Thymus (tissue), 11 donors: Measurements from ENCODE around the gene TMC2. TPM values are rescaled to one million over a fixed set of nuclear protein-coding genes. Genes with fewer than 3 reads are reported as not detected.

Experiments used
- DNase-seq, 9 donors: peaks; one replicate each; pipeline ENCODE4 v3.0.0-alpha.2; 2013; ENCODE audit warnings: low spot score in 9 of 9, low read depth in 6 of 9, missing footprints in 1 of 9
- H3K27ac ChIP-seq, 2 donors: one replicate each; pipeline ENCODE4 v1.5.1; 2013; ENCODE audit warnings: control low read depth in 1 of 2, low read depth in 1 of 2, low read length in 1 of 2, mild to moderate bottlenecking in 1 of 2, moderate library complexity in 1 of 2
- H3K27me3 ChIP-seq, 2 donors: one replicate each; pipeline ENCODE4 v1.5.1; 2013; ENCODE audit warnings: low read length in 1 of 2; ENCODE audit not compliant: control insufficient read depth in 2 of 2, insufficient read depth in 1 of 2
- H3K36me3 ChIP-seq, 2 donors: one replicate each; pipeline ENCODE4 v1.5.1; 2013; ENCODE audit warnings: low read length in 1 of 2, mild to moderate bottlenecking in 1 of 2, moderate library complexity in 1 of 2; ENCODE audit not compliant: control insufficient read depth in 2 of 2, insufficient read depth in 2 of 2
- H3K4me1 ChIP-seq, 2 donors: one replicate each; pipeline ENCODE4 v1.5.1; 2013; ENCODE audit warnings: low read length in 2 of 2; ENCODE audit not compliant: control insufficient read depth in 2 of 2, insufficient read depth in 2 of 2
- H3K4me3 ChIP-seq, 2 donors: one replicate each; pipeline ENCODE4 v1.5.1; 2013; ENCODE audit warnings: low read length in 2 of 2, control low read depth in 1 of 2, mild to moderate bottlenecking in 1 of 2
- H3K9me3 ChIP-seq, 2 donors: one replicate each; pipeline ENCODE4 v1.5.1; 2013; ENCODE audit warnings: low read length in 1 of 2, mild to moderate bottlenecking in 1 of 2; ENCODE audit not compliant: control insufficient read depth in 2 of 2, insufficient read depth in 1 of 2
- WGBS: extraction: QIAGEN DNeasy Blood & Tissue Kit; methylation state at CpG from one replicate; pipeline ENCODE4 v1.1.7; 2013; 5-methylcytosine and 5-hydroxymethylcytosine counted together
- polyA plus RNA-seq: library from polyadenylated mRNA; stranded (reverse); fragments of 200-250 nt; gene quantifications from one replicate; pipeline ENCODE4 v1.2.3, GENCODE V29; 2013
- total RNA-seq: library from RNA; stranded (reverse); fragments of 120-200 nt; gene quantifications from one replicate; pipeline ENCODE4 v1.2.4, GENCODE V29; 2013
- donor health status: healthy.

The TMC2 gene
- total and polyA plus RNA-seq, 2 donors: 0.05 TPM; not detected in 1

GRCh38 chr20:2596673-2597279 is 60.4 kb downstream of the TMC2 start:
- H3K27me3 ChIP-seq: no peaks in the 10 kb centered on the region
- 69% methylated on average over 8 of the region's 8 CpGs for WGBS
- H3K4me1 ChIP-seq: no peaks in the 10 kb centered on the region
- no peak overlapping the region for H3K4me3 ChIP-seq
- no peaks in the 10 kb centered on the region for H3K36me3 ChIP-seq
- no peak overlapping the region for H3K27ac ChIP-seq
- H3K9me3 ChIP-seq: no peaks in the 10 kb centered on the region
- no peak for DNase-seq

- H3K27me3 ChIP-seq: no peaks in the 10 kb centered on the region
- H3K9me3 ChIP-seq: no peaks in the 10 kb centered on the region
- WGBS: 61% methylated on average over 5 of the region's 5 CpGs
- H3K27ac ChIP-seq: no peak overlapping the region
- no peak for DNase-seq
- H3K4me3 ChIP-seq: no peak overlapping the region
- H3K36me3 ChIP-seq: no peaks in the 10 kb centered on the region
- H3K4me1 ChIP-seq: no peaks in the 10 kb centered on the region
Observed at GRCh38 chr20:2599288-2600006, 63.1 kb downstream of the TMC2 start.

GRCh38 chr20:2602046-2602735 is 65.8 kb downstream of the TMC2 start:
- Histone ChIP-seq H3K27me3 (no peaks in the 10 kb centered on the region), H3K4me1 (no peaks in the 10 kb centered on the region), H3K36me3 (no peaks in the 10 kb centered on the region), H3K9me3 (no peaks in the 10 kb centered on the region), H3K27ac (no peak overlapping the region), H3K4me3 (no peak overlapping the region)
- DNase-seq: no peak
- 84% methylated on average over 9 of the region's 9 CpGs for WGBS

GRCh38 chr20:2602746-2603145 is 66.4 kb downstream of the TMC2 start:
- H3K36me3 ChIP-seq: no peaks in the 10 kb centered on the region
- no peaks in the 10 kb centered on the region for H3K9me3 ChIP-seq
- H3K27me3 ChIP-seq: no peaks in the 10 kb centered on the region
- H3K4me3 ChIP-seq: no peak overlapping the region
- no peak overlapping the region for H3K27ac ChIP-seq
- DNase-seq: no peak
- 95% methylated on average over 4 of the region's 4 CpGs for WGBS
- H3K4me1 ChIP-seq: no peaks in the 10 kb centered on the region

- no peaks in the 10 kb centered on the region for H3K4me1 ChIP-seq
- no peak overlapping the region for H3K27ac ChIP-seq
- 81% methylated on average over 7 of the region's 7 CpGs for WGBS
- DNase-seq: no peak
- H3K27me3 ChIP-seq: no peaks in the 10 kb centered on the region
- no peaks in the 10 kb centered on the region for H3K36me3 ChIP-seq
- no peaks in the 10 kb centered on the region for H3K9me3 ChIP-seq
- H3K4me3 ChIP-seq: no peak overlapping the region
Observed at GRCh38 chr20:2603816-2604505, 67.6 kb downstream of the TMC2 start.

GRCh38 chr20:2604506-2604835 is 68.1 kb downstream of the TMC2 start:
- no peak overlapping the region for H3K27ac ChIP-seq
- no peak overlapping the region for H3K4me3 ChIP-seq
- no peaks in the 10 kb centered on the region for H3K36me3 ChIP-seq
- no peak for DNase-seq
- WGBS: 90% methylated on average over 3 of the region's 3 CpGs
- H3K27me3 ChIP-seq: no peaks in the 10 kb centered on the region
- H3K9me3 ChIP-seq: no peaks in the 10 kb centered on the region
- H3K4me1 ChIP-seq: no peaks in the 10 kb centered on the region

GRCh38 chr20:2606507-2607006 is 70.2 kb downstream of the TMC2 start:
- no peaks in the 10 kb centered on the region for H3K27me3 ChIP-seq
- 98% methylated on average over 1 of the region's 1 CpG for WGBS
- no peaks in the 10 kb centered on the region for H3K4me1 ChIP-seq
- no peaks in the 10 kb centered on the region for H3K36me3 ChIP-seq
- no peak overlapping the region for H3K27ac ChIP-seq
- no peak overlapping the region for H3K4me3 ChIP-seq
- no peaks in the 10 kb centered on the region for H3K9me3 ChIP-seq
- no peak for DNase-seq

- no peaks in the 10 kb centered on the region for H3K27me3 ChIP-seq
- no peak for DNase-seq
- H3K4me3 ChIP-seq: no peak overlapping the region
- no peaks in the 10 kb centered on the region for H3K9me3 ChIP-seq
- no peaks in the 10 kb centered on the region for H3K4me1 ChIP-seq
- no peaks in the 10 kb centered on the region for H3K36me3 ChIP-seq
- 93% methylated on average over 6 of the region's 6 CpGs for WGBS
- H3K27ac ChIP-seq: no peak overlapping the region
Observed at GRCh38 chr20:2610326-2610725, 74.0 kb downstream of the TMC2 start.
